ENCODE results near the gene MANEAL.

GRCh38 chr1:37839676-37840075 is 46.0 kb downstream of the MANEAL start:
- TF ChIP-seq CTCF (IDR thresholded peaks at IDR 0.05) (no peak), POLR2A (IDR thresholded peaks at IDR 0.05) (no peak)

Measured in right lobe of liver (tissue), 4 donors.